Right lung (tissue), 5 donors: ENCODE data around the gene ARMC9. TPM values are rescaled to one million over a fixed set of nuclear protein-coding genes. Genes with fewer than 3 reads are reported as not detected.

Source experiments
- DNase-seq, 2 donors: peaks; one replicate each; pipeline ENCODE4 v3.0.0-alpha.2; 2013
- polyA plus RNA-seq, 5 donors: library from polyadenylated mRNA; unstranded; fragments of 120-200 nt; gene quantifications; one replicate each; pipeline versions ENCODE4 v1.2.1 to v1.2.3, GENCODE V29; 2013; ENCODE audit warnings: inconsistent platforms in 1 of 5, low replicate concordance in 1 of 5; ENCODE audit not compliant: insufficient read length in 5 of 5, insufficient read depth in 1 of 5

Gene ARMC9
- polyA plus RNA-seq, 5 donors, result 11.3 to 14.8 (median 12.9) TPM

DNA sequence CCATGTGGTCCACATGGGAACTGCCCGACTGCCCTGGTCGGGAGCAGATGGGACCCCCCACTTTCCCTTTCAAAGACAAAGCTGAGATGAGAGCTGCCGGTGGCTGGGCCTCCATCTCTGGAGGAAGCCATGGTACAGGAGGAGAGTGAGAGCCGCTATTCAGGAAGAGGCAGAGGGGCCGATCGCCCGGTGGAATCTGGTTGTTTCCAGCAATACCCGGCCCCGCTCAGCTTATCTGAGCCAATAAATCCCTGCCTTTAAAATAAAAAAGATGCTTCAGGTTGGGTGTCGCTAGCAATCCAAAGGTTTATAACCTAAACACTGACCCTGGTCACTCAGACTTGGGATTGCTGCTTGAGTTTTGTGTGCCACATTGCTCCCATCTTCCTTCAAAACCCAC lies 181.9 kb downstream of the ARMC9 start:
- no peak for DNase-seq

DNA sequence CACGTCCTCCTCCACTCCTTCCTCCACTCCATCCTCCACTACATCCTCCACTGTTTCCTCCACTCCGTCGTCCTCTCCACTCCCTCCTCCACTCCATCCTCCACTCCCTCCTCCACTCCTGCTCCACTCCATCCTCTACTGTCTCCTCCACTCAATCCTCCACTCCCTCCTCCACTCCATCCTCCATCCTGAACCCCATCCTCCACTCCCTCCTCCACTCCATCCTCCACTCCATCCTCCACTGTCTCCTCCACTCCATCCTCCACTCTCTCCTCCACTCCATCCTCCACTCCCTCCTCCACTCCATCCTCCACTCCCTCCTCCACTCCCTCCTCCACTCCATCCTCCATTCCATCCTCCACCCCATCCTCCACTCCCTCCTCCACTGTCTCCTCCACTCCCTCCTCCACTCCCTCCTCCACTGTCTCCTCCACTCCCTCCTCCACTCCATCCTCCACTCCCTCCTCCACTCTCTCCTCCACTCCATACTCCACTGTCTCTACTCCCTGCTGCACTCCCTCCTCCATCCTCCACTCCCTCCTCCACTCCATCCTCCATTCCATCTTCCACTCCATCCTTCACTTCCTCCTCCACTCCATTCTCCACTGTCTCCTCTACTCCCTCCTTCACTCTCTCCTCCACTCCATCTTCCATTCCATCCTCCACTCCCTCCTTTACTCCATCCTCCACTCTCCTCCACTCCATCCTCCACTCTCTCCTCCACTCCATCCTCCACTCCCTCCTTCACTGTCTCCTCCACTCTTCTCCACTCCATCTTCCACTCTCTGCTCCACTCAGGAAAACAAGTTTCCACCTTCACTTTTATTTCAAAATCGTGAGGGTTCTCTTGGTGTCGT lies 182.8 kb downstream of the ARMC9 start:
- DNase-seq, result no peak

DNA sequence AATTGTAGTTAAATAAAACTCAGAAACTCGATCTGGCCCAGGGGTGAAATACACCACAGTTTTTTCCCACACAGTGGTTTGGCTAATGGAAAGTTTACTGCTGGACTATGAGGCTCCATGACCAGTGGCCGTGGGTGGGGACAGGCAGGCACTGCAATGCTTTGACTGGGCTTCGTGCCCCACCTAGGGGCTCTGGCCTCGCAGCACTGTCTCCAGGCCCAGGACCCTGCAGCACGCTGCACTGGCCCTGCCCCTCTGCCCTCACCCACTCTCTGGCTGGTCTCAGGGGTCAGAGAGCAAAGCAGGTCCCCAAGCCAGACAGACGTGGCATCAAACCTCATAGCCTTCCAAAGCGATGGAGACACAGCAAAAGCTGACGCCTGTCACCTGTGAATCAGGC lies 183.7 kb downstream of the ARMC9 start:
- no peak for DNase-seq

- no peak for DNase-seq
Observed at GRCh38 chr2:231383416-231384108, 185.1 kb downstream of the ARMC9 start.

DNA sequence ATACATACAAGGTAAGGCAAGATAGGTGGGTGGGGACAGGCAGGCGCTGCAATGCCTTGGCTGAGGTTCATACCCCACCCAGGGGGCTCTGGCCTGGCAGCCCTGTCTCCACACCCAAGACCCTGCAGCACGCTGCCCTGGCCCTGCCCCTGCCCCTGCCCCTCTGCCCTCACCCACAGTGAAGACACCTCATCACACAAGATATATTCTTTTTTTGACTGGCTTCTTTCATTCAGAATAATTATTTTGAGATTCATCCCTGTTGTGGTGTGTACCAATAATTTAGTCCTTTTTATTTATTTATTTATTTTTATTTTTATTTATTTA lies 185.6 kb downstream of the ARMC9 start:
- DNase-seq, result no peak

GRCh38 chr2:231384970-231385369 lies 186.5 kb downstream of the ARMC9 start:
- no peak for DNase-seq

GRCh38 chr2:231385429-231385828 lies 187.0 kb downstream of the ARMC9 start:
- no peak for DNase-seq

- DNase-seq, result no peak
Observed at GRCh38 chr2:231386446-231386845, 188.0 kb downstream of the ARMC9 start.

- DNase-seq, result no peak
Observed at GRCh38 chr2:231387904-231388724, 189.7 kb downstream of the ARMC9 start.

DNA sequence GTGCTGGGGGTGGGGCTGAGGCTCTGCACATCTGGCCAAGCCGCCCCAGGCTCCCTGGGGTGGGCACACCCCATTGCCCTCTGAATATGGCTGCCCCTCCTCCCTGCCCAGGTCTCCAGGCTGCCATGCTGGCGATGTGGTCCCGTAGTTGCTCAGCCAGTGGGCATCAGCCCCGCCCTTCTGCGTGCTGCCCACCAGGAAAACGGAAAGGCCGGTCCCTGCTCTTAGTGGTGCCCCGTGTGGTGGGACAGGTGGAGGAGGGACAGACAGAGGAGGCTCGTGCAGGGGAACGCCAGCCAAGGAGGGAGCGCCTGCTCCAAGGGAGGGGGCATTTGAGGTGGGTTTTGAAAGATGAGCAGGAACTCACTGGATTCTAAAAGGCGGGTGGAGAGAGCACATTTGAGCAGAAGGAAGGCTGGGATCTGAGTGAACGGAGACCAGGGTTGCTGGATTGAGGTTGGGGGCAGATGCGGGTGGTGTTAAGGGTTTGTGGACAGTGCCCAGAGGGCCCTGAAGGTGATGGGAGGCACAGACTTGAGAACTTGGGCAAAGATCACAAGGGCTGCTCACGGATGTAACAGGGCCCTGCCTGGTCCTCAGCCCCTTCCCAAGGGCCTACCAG lies 190.4 kb downstream of the ARMC9 start:
- DNase-seq, result no peak

DNA sequence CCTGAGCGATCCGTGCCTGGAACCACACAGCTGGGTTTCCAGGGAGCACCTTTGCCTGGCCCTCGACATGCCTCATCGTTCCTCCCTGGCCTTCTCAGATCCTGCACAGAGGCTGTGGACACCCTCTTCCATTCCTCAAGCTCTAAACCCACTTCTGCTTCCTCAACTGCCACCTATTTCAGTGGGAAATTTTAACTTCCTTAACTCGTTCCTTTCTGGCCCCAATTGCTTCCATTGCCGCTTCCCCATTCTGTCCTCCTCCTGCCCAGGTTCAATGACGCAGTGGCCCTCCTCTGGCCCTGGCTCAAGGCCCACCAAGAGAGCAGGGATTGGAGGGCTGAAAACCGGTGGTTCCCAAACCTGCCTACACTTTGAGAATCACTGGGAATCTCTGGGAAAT lies 192.2 kb downstream of the ARMC9 start:
- DNase-seq, result no peak

DNA sequence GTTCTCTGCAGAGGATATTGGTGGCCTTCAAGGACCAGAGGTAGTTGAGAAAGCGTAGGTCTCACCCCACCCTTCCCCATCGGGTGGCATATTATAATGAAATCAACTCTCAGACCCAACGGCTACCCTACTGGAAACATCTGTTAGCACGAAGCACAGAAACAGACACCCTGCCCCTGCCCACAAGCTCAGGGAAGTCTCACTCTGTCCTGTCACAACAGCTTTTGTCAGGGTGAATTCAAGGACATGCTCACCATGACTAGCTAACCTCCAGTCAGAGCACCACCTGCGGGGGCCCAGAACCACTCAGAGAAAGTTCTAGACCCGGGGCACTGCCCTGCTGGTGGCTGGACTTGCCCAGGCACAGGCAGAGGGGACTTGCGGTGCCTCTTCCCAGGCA lies 193.6 kb downstream of the ARMC9 start:
- no peak for DNase-seq

- DNase-seq, result no peak
Observed at GRCh38 chr2:231392431-231393148, 194.2 kb downstream of the ARMC9 start.

- DNase-seq, result no peak
Observed at GRCh38 chr2:231393149-231394131, 195.0 kb downstream of the ARMC9 start.

- no peak for DNase-seq
Observed at GRCh38 chr2:231394211-231395141, 196.0 kb downstream of the ARMC9 start.

DNA sequence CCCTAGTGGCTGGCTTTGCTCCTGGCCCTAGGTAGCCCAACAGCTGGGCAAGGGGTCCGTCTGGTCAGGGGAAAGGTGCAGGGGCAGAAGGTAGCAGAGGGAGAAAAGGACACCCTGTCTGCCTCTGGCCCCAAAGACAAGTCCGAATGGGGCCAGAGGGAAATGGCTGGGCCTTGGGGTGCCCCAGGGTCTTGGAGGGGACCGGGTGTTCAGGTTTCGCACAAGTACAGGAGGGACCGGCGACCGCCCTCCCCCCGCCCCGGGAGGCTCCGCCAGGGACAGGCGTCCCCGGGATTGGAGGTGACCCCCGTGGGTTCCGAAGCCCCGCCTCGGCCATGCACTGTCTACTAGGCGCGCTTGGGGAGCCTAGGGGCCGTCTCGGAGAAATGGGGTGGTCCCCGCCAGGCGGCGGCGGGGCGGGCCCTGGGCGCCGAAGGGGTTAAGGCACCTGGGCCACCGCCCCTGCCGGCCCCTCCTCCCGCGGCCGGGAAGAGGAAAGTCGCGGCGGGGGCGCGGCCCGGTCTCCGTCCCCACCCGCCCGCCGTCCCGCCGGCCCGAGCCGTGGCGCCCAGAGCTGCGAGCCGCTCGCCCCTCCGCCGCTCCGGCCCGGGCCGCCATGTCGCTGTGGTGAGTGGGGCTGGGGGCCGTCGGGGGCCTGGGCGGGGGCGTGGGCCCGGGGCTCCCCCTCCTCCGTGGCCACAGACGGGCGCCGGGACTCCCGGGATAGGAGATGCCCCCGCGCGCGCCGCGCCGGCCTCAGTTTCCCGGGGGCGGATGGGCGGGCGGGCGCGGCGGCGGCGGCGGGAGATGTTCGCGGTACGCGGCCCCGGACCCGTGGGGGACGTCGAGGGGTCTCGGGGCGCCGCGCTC lies 197.0 kb downstream of the ARMC9 start, which contains the start of gene B3GNT7:
TSS of gene B3GNT7 (plus strand) at position 523 of the 870 bp plus-strand sequence. CDS start at position 617, 94 bp downstream.
- no peak for DNase-seq

DNA sequence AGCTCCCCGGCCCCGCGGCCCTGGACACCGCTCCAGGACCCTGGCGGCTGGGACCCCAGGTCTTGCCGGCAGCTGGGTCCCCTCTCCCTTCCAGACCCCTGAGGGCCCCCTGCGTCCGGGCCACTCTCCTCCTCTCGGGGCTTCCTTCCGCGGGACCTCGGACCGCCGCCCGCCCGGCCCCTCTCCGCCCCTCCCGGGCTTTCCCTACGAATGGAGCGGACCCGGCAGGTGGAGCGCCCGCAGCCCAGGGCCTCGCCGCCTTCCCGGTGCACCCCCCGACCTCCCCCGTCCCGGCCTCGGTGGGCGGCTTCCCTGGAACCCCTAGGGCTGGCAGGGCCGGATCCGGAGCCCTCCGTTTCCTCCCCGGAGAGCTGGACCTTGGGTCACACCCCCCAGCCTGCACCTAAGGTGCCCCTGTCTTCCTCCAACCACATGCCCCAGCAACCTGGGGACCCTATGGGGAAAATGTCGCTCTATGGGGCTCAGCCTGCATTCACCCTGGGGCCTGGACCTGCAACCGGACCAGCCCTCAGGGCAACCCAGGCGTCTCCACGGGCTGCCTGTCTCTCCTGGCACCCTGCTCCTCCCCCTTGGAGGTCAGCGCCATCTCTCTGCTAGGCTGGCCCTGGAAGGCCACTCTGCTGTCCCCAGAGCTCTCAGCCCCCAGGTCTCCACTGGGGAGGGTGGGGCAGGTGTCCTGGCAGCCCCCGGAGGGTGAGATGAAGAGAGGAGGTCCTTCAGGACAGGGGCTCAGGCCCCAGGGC lies 197.8 kb downstream of the ARMC9 start:
- DNase-seq, result no peak
